CD14-positive monocyte (primary cell): ENCODE results near the gene GOLGA8N. TPM values are rescaled to one million over a fixed set of nuclear protein-coding genes. Genes with fewer than 3 reads are reported as not detected.
A peak's percentile ranks its signal among the peaks of the same experiment; 100 is the strongest.
"Not testable (repeated sequence)": the region's sequence is repeated elsewhere in the genome, so short reads cannot be mapped to it uniquely, and the experiment has no call there.

Source experiments
- DNase-seq, 3 donors: peaks; one replicate each; pipeline ENCODE4 v3.0.0-alpha.2; 2011 to 2022
- H2AFZ ChIP-seq: 2 replicates; pipeline ENCODE4 v1.6.0; 2012; ENCODE audit warnings: mild to moderate bottlenecking, low read depth, low read length, inconsistent platforms; ENCODE audit not compliant: insufficient read depth, poor library complexity, severe bottlenecking
- H3K27ac ChIP-seq, 2 donors: 1 replicate in 1 of 2; 2 replicates in 1 of 2; pipeline ENCODE4 v1.5.1; 2012 to 2013; ENCODE audit warnings: low read length in 2 of 2, control low read depth in 1 of 2, inconsistent platforms in 1 of 2, low read depth in 1 of 2, mild to moderate bottlenecking in 1 of 2
- H3K27me3 ChIP-seq, 2 donors: one replicate each; pipeline versions ENCODE4 v1.6.0 to v1.6.1; 2011 to 2013; ENCODE audit warnings: low read length in 2 of 2; ENCODE audit not compliant: control insufficient read depth in 2 of 2, insufficient read depth in 2 of 2
- H3K36me3 ChIP-seq, 2 donors: replicated peaks in 1 of 2; 1 replicate in 1 of 2; 2 replicates in 1 of 2; pipeline versions ENCODE4 v1.5.1 to v1.6.1; 2012 to 2013; ENCODE audit warnings: low read length in 2 of 2, control low read depth in 1 of 2, inconsistent platforms in 1 of 2, mild to moderate bottlenecking in 1 of 2; ENCODE audit not compliant: insufficient read depth in 2 of 2, control insufficient read depth in 1 of 2
- H3K4me1 ChIP-seq, 2 donors: 1 replicate in 1 of 2; 2 replicates in 1 of 2; pipeline versions ENCODE4 v1.5.1 to v1.6.1; 2012 to 2013; ENCODE audit warnings: low read length in 2 of 2, control low read depth in 1 of 2, inconsistent platforms in 1 of 2, mild to moderate bottlenecking in 1 of 2, moderate library complexity in 1 of 2; ENCODE audit not compliant: insufficient read depth in 2 of 2, control insufficient read depth in 1 of 2
- H3K4me2 ChIP-seq: replicated peaks from 2 replicates; pipeline ENCODE3; 2012; ENCODE audit warnings: low read length, moderate library complexity, mild to moderate bottlenecking; ENCODE audit not compliant: poor library complexity, severe bottlenecking; ENCODE audit errors: extremely low read depth
- H3K4me3 ChIP-seq, 3 experiments: fragments of 200-600 bp in 1 of 3; sonication (generic) in 1 of 3; replicated peaks in 1 of 3; 1 replicate in 2 of 3; 2 replicates in 1 of 3; pipeline ENCODE4 v1.5.1; 2011 to 2013; ENCODE audit warnings: low read length in 3 of 3, mild to moderate bottlenecking in 3 of 3, control low read depth in 2 of 3, low read depth in 2 of 3, inconsistent platforms in 1 of 3, moderate library complexity in 1 of 3
- H3K79me2 ChIP-seq: 2 replicates; pipeline ENCODE4 v1.6.0; 2012; ENCODE audit warnings: mild to moderate bottlenecking, control low read depth, inconsistent platforms, low read length, moderate library complexity; ENCODE audit not compliant: insufficient read depth
- H3K9ac ChIP-seq: 2 replicates; pipeline ENCODE4 v1.6.0; 2017; ENCODE audit warnings: low read length, mild to moderate bottlenecking; ENCODE audit not compliant: insufficient read depth, poor library complexity, severe bottlenecking
- H3K9me3 ChIP-seq, 2 donors: replicated peaks in 1 of 2; 1 replicate in 1 of 2; 2 replicates in 1 of 2; pipeline versions ENCODE4 v1.5.1 to v1.6.1; 2012 to 2013; ENCODE audit warnings: low read length in 2 of 2, control low read depth in 1 of 2; ENCODE audit not compliant: control insufficient read depth in 1 of 2, insufficient read depth in 1 of 2
- H4K20me1 ChIP-seq: 2 replicates; pipeline ENCODE4 v1.6.0; 2012; ENCODE audit warnings: mild to moderate bottlenecking, low read length, control low read depth, moderate library complexity; ENCODE audit not compliant: insufficient read depth
- H3K27ac Mint-ChIP-seq, 7 donors: one replicate each; pipeline ENCODE4 v1.8.0; 2020; ENCODE audit warnings: mild to moderate bottlenecking in 7 of 7, mixed read lengths in 7 of 7, moderate library complexity in 6 of 7, inconsistent platforms in 2 of 7
- H3K27me3 Mint-ChIP-seq, 3 donors: one replicate each; pipeline ENCODE4 v1.8.0; 2021 to 2022; ENCODE audit warnings: low read depth in 3 of 3, mild to moderate bottlenecking in 3 of 3, mixed read lengths in 3 of 3, moderate library complexity in 3 of 3, inconsistent platforms in 1 of 3
- H3K36me3 Mint-ChIP-seq, 2 donors: one replicate each; pipeline ENCODE4 v1.8.0; 2020; ENCODE audit warnings: mixed read lengths in 2 of 2, inconsistent platforms in 1 of 2, mild to moderate bottlenecking in 1 of 2
- H3K4me1 Mint-ChIP-seq: one replicate; pipeline ENCODE4 v1.8.0; 2020; ENCODE audit warnings: mild to moderate bottlenecking, mixed read lengths
- H3K4me3 Mint-ChIP-seq, 2 donors: one replicate each; pipeline ENCODE4 v1.8.0; 2020; ENCODE audit warnings: mild to moderate bottlenecking in 2 of 2, mixed read lengths in 2 of 2, moderate library complexity in 1 of 2
- H3K9me3 Mint-ChIP-seq, 7 donors: one replicate each; pipeline ENCODE4 v1.8.0; 2020 to 2022; ENCODE audit warnings: mixed read lengths in 7 of 7, mild to moderate bottlenecking in 6 of 7, moderate library complexity in 6 of 7, inconsistent platforms in 2 of 7
- WGBS: methylation state at CpG from one replicate; pipeline ENCODE4 v1.1.5; 2013; ENCODE audit warnings: missing lambda C conversion rate; ENCODE audit not compliant: insufficient coverage; 5-methylcytosine and 5-hydroxymethylcytosine counted together
- intact Hi-C, 2 donors: fragments of 100-400 bp; cut with micrococcal nuclease; formaldehyde crosslinking; loops; one replicate each; pipeline versions ENCODE4 v1.15.0 to v1.15.1; 2023
- polyA plus RNA-seq, 3 donors: library from polyadenylated mRNA; depleted of rRNA in 1 of 3; unstranded in 2 of 3; stranded (reverse) in 1 of 3; fragments of 300-500 nt in 2 of 3; fragments of >200 nt in 1 of 3; fragmentation: Illumina TruSeq in 2 of 3; gene quantifications; 1 replicate in 2 of 3; 2 replicates in 1 of 3; pipeline ENCODE4 v1.2.3, GENCODE V29; 2012 to 2021
- TF ChIP-seq, protein P1 (sequence below): fragments of 200-600 bp; IDR thresholded peaks from one replicate; pipeline ENCODE4 v1.8.0; 2022; ENCODE audit warnings: antibody characterized with exemption, mild to moderate bottlenecking

Gene GOLGA8N
- polyA plus RNA-seq, 3 donors = 0.04 to 8.3 (median 0.66) TPM

DNA sequence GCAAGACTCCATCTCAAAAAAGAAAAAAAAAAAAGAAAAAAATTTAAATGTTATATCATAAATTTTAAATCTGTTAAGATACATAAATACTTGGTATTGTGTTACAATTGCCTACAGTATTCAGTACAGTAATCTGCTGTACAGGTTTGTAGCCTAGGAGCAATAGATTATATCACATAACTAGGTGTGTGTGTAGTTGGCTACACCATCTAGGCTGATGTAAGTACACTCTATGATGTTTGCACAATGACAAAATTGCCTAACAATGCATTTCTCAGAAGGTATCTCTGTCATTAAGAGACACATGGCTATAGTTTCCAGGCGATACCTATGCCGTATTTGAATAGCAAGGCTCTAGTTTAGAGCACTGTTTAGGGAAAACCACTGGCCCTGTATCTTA, 16.3 kb downstream of the GOLGA8N start:
- H3K27ac ChIP-seq, H4K20me1 ChIP-seq, H3K4me2 ChIP-seq, H3K4me3 Mint-ChIP-seq, H3K9ac ChIP-seq, H3K4me3 ChIP-seq, H3K27me3 ChIP-seq, H3K36me3 ChIP-seq, DNase-seq, H3K9me3 ChIP-seq, H3K27ac Mint-ChIP-seq, H3K4me1 ChIP-seq, intact Hi-C loops, H3K36me3 Mint-ChIP-seq, H2AFZ ChIP-seq, H3K9me3 Mint-ChIP-seq, H3K79me2 ChIP-seq, H3K4me1 Mint-ChIP-seq, H3K27me3 Mint-ChIP-seq: not testable (repeated sequence)
- no CpG with 5 or more reads among the region's 2 CpGs for WGBS

DNA sequence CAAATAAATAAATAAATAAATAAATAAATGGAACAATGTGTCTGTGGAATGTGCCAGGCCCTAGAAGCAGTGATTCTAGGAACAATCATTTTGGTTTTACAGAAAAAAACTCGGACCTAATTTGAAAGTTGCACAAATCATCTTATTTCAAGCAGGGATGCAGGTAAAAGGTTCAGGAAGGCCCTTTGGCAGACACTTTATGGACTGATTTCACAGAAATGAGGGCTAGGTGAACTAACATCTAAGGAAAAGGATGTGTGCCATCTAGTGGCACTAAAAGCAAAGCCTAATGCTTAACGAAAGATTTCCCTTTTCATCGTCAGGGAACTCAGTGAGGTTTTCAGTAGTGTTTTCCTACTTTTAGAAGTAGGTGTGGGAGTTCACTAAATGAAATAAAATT, 17.5 kb downstream of the GOLGA8N start:
- H3K4me1 ChIP-seq, H3K4me3 Mint-ChIP-seq, H3K27ac ChIP-seq, H3K4me1 Mint-ChIP-seq, H3K27me3 Mint-ChIP-seq, intact Hi-C loops, H3K27ac Mint-ChIP-seq, H3K4me2 ChIP-seq, H3K36me3 Mint-ChIP-seq, H3K9me3 Mint-ChIP-seq, H3K9ac ChIP-seq, H3K36me3 ChIP-seq, H4K20me1 ChIP-seq, H3K27me3 ChIP-seq, H3K9me3 ChIP-seq, H2AFZ ChIP-seq, H3K4me3 ChIP-seq, H3K79me2 ChIP-seq: not testable (repeated sequence)
- TF ChIP-seq, protein P1, sequence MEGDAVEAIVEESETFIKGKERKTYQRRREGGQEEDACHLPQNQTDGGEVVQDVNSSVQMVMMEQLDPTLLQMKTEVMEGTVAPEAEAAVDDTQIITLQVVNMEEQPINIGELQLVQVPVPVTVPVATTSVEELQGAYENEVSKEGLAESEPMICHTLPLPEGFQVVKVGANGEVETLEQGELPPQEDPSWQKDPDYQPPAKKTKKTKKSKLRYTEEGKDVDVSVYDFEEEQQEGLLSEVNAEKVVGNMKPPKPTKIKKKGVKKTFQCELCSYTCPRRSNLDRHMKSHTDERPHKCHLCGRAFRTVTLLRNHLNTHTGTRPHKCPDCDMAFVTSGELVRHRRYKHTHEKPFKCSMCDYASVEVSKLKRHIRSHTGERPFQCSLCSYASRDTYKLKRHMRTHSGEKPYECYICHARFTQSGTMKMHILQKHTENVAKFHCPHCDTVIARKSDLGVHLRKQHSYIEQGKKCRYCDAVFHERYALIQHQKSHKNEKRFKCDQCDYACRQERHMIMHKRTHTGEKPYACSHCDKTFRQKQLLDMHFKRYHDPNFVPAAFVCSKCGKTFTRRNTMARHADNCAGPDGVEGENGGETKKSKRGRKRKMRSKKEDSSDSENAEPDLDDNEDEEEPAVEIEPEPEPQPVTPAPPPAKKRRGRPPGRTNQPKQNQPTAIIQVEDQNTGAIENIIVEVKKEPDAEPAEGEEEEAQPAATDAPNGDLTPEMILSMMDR = peak; percentile 54
- no CpG with 5 or more reads among the region's 3 CpGs for WGBS
- peak in 1 of 3 donors; percentile 11 for DNase-seq

DNA sequence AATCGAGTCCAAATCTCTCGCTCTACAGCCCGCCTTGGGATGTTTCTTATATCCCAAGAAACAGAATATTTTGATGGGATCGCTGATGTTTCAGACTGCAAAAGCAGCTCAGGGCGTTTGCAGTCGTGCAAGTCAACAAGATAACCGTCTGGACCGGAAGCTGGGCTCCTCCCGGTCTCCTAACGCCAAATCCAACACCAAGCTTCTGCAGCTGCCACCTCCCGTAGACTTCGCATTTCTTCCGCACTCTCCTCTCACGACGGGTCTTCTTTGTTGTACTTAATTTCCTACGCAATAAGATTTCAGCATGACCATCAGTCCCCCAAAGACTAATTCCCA, 21.4 kb downstream of the GOLGA8N start:
- H3K9ac ChIP-seq = peak overlapping the region; percentile 60
- H3K27me3 Mint-ChIP-seq, intact Hi-C loops, H4K20me1 ChIP-seq, H3K36me3 ChIP-seq, H3K4me1 ChIP-seq, DNase-seq, H3K27me3 ChIP-seq, H3K9me3 Mint-ChIP-seq, H3K36me3 Mint-ChIP-seq, H3K9me3 ChIP-seq: not testable (repeated sequence)
- no CpG with 5 or more reads among the region's 16 CpGs for WGBS
- H3K4me3 ChIP-seq = peak overlapping the region; percentile 53 to 98 (median 82)
- peaks cover 18% of the 10 kb centered on the region for H3K4me1 Mint-ChIP-seq
- H3K4me3 Mint-ChIP-seq = peak overlapping the region; percentile 100
- H3K27ac Mint-ChIP-seq = peak overlapping the region in 6 of 7 donors; percentile 87 to 96 (median 92)
- peaks cover 45% of the 10 kb centered on the region for H3K79me2 ChIP-seq
- peak overlapping the region; percentile 39 for H3K4me2 ChIP-seq
- peak overlapping the region; percentile 78 for H2AFZ ChIP-seq
- peak overlapping the region; percentile 44 to 80 for H3K27ac ChIP-seq

DNA sequence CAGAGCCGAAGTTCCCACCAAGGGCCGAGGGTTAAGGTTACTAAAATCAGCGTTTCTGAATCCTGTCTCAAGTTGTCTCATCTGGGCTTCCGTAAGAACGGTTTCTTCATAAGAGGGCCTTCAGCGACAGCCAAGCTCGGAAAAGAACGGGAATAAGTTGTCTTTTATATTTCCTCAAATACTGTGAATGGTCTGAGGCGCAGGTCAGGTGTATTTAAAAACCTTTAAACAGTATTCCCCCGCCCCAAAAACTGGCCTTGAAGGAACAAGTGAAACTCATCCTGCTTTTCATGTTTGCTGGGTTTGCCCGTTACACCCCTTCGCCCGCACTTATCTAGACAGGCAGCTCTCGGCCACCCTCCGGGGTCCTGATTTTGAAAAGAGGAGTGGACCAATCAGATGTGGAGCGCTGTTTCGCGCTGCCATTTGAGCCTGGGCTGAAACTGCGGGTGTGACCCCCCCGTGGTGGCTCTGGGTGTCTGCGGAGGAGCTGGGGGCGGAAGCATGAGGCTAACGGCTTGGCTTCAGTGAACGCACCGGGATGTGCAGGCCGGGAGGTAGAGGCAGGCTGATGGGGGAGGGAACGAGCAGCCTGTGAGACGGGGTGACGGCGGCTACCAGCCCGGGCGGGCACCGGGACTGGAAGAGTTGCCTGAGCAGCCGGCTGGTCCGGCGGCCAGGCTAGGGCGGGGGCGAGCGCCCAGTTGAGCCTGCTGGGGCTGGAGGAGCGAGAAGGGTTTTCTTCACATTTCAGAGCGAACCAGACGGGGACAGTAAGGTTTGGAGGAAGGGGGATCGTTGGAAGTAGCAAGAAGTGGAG, 22.0 kb downstream of the GOLGA8N start, which contains the start of gene ARHGAP11A:
ARHGAP11A (plus strand) TSS at position 454 of the 820 bp plus-strand sequence. CDS start 708 bp downstream, outside the sequence.
- H3K9me3 ChIP-seq, H3K4me1 ChIP-seq, intact Hi-C loops, H3K27me3 Mint-ChIP-seq, H3K36me3 Mint-ChIP-seq, H3K27me3 ChIP-seq, H3K9me3 Mint-ChIP-seq, H3K36me3 ChIP-seq, H4K20me1 ChIP-seq: not testable (repeated sequence)
- peak; percentile 73 to 82 (median 81) for DNase-seq
- Mint-ChIP-seq H3K4me1 (peaks cover 17% of the 10 kb centered on the region), H3K27ac (peak within 1 kb of the TSS; percentile 90 to 96 (median 93)), H3K4me3 (peak within 1 kb of the TSS; percentile 100)
- 1% methylated on average over 8 of the region's 43 CpGs for WGBS
- Histone ChIP-seq H3K4me2 (peak within 1 kb of the TSS; percentile 54), H3K79me2 (peaks cover 46% of the 10 kb centered on the region), H3K9ac (peak within 1 kb of the TSS; percentile 63), H2AFZ (peak within 1 kb of the TSS; percentile 78), H3K4me3 (peak within 1 kb of the TSS; percentile 53 to 98 (median 82)), H3K27ac (peak within 1 kb of the TSS; percentile 44 to 83)
